OCI-LY7 (cell line): Measurements from ENCODE around the gene GRB10.
"Not testable (repeated sequence)": the region's sequence is repeated elsewhere in the genome, so short reads cannot be mapped to it uniquely, and the experiment has no call there.

Experiments used
- EZH2phosphoT487 ChIP-seq: fragments of 200-600 bp; sonication (generic); IDR thresholded peaks from 2 replicates; pipeline ENCODE4 v1.6.1; 2018; ENCODE audit warnings: low read depth, borderline replicate concordance, mild to moderate bottlenecking, mixed run types, antibody characterized with exemption, low read length, moderate library complexity, mixed read lengths
- TF ChIP-seq, protein P1 (sequence below): fragments of 200-600 bp; sonication (generic); conservative IDR thresholded peaks from 2 replicates; pipeline ENCODE4 v1.5.1; 2014; ENCODE audit warnings: mild to moderate bottlenecking, antibody characterized with exemption, low read length, moderate library complexity, mixed read lengths

DNA sequence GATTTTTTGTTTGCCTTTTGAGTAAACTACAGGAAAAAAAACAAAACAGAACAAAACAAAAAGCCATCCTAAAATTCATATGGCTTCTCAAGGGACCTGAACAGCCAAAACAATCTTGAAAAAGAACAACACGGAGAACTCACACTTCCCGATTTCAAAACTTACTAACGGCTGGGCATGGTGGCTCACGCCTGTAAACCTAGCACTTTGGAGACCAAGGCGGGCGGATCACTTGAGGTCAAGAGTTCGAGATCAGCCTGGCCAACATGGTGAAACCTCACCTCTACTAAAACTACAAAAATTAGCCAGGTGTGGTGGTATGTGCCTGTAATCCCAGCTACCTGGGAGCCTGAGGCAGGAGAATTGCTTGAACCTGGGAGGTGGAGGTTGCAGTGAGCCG is 46.9 kb downstream of the GRB10 start:
- TF ChIP-seq, protein P1, sequence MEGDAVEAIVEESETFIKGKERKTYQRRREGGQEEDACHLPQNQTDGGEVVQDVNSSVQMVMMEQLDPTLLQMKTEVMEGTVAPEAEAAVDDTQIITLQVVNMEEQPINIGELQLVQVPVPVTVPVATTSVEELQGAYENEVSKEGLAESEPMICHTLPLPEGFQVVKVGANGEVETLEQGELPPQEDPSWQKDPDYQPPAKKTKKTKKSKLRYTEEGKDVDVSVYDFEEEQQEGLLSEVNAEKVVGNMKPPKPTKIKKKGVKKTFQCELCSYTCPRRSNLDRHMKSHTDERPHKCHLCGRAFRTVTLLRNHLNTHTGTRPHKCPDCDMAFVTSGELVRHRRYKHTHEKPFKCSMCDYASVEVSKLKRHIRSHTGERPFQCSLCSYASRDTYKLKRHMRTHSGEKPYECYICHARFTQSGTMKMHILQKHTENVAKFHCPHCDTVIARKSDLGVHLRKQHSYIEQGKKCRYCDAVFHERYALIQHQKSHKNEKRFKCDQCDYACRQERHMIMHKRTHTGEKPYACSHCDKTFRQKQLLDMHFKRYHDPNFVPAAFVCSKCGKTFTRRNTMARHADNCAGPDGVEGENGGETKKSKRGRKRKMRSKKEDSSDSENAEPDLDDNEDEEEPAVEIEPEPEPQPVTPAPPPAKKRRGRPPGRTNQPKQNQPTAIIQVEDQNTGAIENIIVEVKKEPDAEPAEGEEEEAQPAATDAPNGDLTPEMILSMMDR = not testable (repeated sequence)
- not testable (repeated sequence) for TF ChIP-seq EZH2phosphoT487
